Cardiac muscle cell (in vitro differentiated cells and primary cell): ENCODE data around the gene KCNE4. TPM values are rescaled to one million over a fixed set of nuclear protein-coding genes. Genes with fewer than 3 reads are reported as not detected.
A peak's percentile ranks its signal among the peaks of the same experiment; 100 is the strongest.

Source experiments
- DNase-seq, 2 donors: peaks; one replicate each; pipeline versions ENCODE4 v3.0.0 to v3.0.0-alpha.2; 2010 to 2017; ENCODE audit warnings: low read depth in 1 of 2, low spot score in 1 of 2
- H3K27ac ChIP-seq: fragments of 200-600 bp; sonication (generic); 2 replicates; pipeline ENCODE4 v1.5.1; 2016
- H3K27me3 ChIP-seq: fragments of 200-600 bp; sonication (generic); 2 replicates; pipeline ENCODE4 v1.6.0; 2016; ENCODE audit warnings: control low read depth
- H3K36me3 ChIP-seq: fragments of 200-600 bp; sonication (generic); 2 replicates; pipeline ENCODE4 v1.5.1; 2016; ENCODE audit warnings: control low read depth
- H3K4me1 ChIP-seq: fragments of 200-600 bp; sonication (generic); 2 replicates; pipeline ENCODE4 v1.8.1; 2017; ENCODE audit warnings: low read depth, mild to moderate bottlenecking, mixed run types
- H3K4me3 ChIP-seq: fragments of 200-600 bp; sonication (generic); 2 replicates; pipeline ENCODE4 v1.5.1; 2016; ENCODE audit warnings: mild to moderate bottlenecking
- H3K9me3 ChIP-seq: fragments of 200-600 bp; sonication (generic); 2 replicates; pipeline ENCODE4 v1.5.1; 2017; ENCODE audit warnings: low read depth, mild to moderate bottlenecking, control low read depth
- polyA plus RNA-seq: library from polyadenylated mRNA; unstranded; fragments of >200 nt; fragmentation: Nextera tagmentation; extraction: Ambion mirVana; gene quantifications from 2 replicates; pipeline ENCODE4 v1.2.1, GENCODE V29; 2016
- total RNA-seq: library from RNA; depleted of rRNA; stranded (reverse); fragments of >200 nt; gene quantifications from 2 replicates; pipeline ENCODE4 v1.2.3, GENCODE V29; 2016
- TF ChIP-seq, protein P1 (sequence below): IDR thresholded peaks from 2 replicates; pipeline ENCODE4 v1.5.1; 2012; ENCODE audit warnings: low read depth, mild to moderate bottlenecking, low read length

The KCNE4 gene
- total and polyA plus RNA-seq, 2 experiments from 2014 or later = 0.12 to 0.71 TPM

DNA sequence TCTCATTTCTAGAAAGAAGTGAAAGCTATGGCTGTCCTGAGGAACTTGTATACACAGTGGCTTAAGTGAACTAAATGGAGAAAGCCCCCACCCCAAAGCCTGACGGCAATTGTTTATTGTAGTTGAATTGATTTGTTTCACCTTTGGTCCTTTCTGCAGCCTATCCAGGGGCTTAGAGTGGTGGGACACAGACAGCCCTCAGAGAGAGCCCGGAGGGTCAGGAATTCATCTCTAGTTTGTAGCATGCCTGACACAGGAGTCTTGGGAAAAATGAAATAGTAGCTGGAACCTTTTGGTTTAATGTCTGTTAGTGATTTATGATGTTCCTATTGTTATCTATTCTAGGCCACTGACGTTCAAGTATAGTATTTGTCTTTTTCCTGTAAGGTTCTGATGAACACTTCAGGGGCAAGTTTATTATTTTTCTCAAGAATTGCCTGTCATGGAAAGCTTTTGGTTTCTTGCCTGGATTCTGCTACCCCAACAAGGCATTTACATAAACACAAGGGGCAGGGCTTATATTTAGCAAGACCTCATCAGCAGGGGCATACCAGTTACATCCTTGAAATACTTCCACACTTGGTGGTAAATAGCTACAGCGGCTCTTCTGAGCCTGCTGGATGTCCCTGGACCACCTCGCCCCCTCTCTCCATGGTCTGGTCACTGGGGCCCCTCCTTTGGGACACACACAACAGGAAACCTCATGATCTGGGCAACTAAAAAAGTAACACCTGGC lies 44.4 kb downstream of the KCNE4 start:
- H3K36me3 ChIP-seq = no peaks in the 10 kb centered on the region
- H3K27me3 ChIP-seq = no peaks in the 10 kb centered on the region
- no peaks in the 10 kb centered on the region for H3K4me1 ChIP-seq
- no peak overlapping the region for H3K4me3 ChIP-seq
- H3K9me3 ChIP-seq = no peaks in the 10 kb centered on the region
- TF ChIP-seq, protein P1, sequence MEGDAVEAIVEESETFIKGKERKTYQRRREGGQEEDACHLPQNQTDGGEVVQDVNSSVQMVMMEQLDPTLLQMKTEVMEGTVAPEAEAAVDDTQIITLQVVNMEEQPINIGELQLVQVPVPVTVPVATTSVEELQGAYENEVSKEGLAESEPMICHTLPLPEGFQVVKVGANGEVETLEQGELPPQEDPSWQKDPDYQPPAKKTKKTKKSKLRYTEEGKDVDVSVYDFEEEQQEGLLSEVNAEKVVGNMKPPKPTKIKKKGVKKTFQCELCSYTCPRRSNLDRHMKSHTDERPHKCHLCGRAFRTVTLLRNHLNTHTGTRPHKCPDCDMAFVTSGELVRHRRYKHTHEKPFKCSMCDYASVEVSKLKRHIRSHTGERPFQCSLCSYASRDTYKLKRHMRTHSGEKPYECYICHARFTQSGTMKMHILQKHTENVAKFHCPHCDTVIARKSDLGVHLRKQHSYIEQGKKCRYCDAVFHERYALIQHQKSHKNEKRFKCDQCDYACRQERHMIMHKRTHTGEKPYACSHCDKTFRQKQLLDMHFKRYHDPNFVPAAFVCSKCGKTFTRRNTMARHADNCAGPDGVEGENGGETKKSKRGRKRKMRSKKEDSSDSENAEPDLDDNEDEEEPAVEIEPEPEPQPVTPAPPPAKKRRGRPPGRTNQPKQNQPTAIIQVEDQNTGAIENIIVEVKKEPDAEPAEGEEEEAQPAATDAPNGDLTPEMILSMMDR = no peak
- H3K27ac ChIP-seq = no peak overlapping the region
- no peak for DNase-seq

DNA sequence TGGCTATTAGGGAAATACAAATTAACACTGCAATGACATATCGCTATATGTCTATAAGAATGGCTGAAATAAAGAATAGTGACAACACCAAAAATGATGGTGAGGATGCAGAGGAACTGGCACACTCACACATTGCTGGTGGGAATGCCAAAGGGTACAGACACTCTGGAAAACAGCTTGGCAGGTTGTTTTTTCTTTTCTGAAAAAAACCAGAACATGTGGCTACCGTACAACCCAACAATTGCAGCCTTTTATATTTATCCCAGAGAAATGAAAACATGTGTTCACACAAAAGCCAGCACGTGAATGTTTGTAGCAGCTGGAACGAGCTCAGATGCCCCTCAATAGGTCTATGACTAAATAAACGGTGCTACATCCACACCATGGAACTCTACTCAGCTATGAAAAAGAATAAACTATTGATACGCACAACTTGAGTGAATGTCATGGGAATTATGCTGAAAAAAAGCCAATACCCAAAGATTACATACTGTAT lies 45.9 kb downstream of the KCNE4 start:
- DNase-seq = no peak
- H3K4me3 ChIP-seq = no peak overlapping the region
- no peak overlapping the region for H3K27ac ChIP-seq
- no peaks in the 10 kb centered on the region for H3K4me1 ChIP-seq
- H3K36me3 ChIP-seq = no peaks in the 10 kb centered on the region
- no peaks in the 10 kb centered on the region for H3K27me3 ChIP-seq
- TF ChIP-seq, protein P1 = no peak
- no peaks in the 10 kb centered on the region for H3K9me3 ChIP-seq

DNA sequence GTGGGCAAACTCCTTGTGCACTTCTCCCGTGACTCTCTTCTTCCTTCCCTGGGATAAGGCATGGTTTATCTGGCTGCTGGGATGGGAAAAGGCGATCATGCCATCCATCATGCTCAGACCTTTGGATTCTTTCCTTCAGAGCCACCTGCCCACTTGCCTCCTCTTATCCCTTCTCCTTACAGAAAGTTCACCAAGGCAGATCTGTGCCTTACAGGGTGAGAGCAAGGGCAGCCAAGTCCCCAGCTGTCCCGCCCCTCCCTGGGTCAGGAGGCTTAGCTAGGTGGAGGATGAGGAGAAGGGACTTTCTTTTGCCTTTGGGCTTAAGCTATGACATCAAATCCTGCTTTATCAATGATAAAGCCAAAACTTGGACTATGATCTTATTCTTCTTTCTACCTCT lies 47.6 kb downstream of the KCNE4 start:
- TF ChIP-seq, protein P1 = no peak
- no peak for DNase-seq
- no peak overlapping the region for H3K4me3 ChIP-seq
- no peak overlapping the region for H3K27ac ChIP-seq
- H3K9me3 ChIP-seq = no peaks in the 10 kb centered on the region
- no peaks in the 10 kb centered on the region for H3K36me3 ChIP-seq
- H3K27me3 ChIP-seq = no peaks in the 10 kb centered on the region
- no peaks in the 10 kb centered on the region for H3K4me1 ChIP-seq

DNA sequence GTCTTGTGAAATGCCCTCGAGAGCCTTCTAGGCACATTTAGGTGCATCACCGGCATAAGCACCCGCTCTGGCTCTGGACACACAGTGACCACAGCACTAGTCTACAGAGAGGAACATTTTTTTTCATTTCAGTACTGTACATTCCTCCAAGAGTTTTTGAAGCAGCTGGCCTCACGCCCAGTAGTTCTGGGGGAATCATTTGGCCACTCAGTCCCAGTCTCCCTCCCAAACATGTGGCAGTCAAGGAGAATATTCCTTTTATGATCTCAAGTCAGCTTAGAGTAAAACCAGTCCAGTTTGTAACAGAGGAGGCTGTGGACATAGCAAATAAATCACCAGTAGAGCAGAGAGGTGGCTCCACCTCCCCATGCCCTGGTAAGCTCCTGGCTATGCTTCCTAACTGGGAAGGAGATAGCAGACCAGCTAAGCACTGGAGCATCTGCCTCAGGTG lies 48.1 kb downstream of the KCNE4 start:
- no peak overlapping the region for H3K4me3 ChIP-seq
- no peak overlapping the region for H3K27ac ChIP-seq
- peak in 1 of 2 donors; percentile 89 for DNase-seq
- H3K4me1 ChIP-seq = no peaks in the 10 kb centered on the region
- no peaks in the 10 kb centered on the region for H3K27me3 ChIP-seq
- H3K36me3 ChIP-seq = no peaks in the 10 kb centered on the region
- H3K9me3 ChIP-seq = no peaks in the 10 kb centered on the region
- TF ChIP-seq, protein P1 = no peak

DNA sequence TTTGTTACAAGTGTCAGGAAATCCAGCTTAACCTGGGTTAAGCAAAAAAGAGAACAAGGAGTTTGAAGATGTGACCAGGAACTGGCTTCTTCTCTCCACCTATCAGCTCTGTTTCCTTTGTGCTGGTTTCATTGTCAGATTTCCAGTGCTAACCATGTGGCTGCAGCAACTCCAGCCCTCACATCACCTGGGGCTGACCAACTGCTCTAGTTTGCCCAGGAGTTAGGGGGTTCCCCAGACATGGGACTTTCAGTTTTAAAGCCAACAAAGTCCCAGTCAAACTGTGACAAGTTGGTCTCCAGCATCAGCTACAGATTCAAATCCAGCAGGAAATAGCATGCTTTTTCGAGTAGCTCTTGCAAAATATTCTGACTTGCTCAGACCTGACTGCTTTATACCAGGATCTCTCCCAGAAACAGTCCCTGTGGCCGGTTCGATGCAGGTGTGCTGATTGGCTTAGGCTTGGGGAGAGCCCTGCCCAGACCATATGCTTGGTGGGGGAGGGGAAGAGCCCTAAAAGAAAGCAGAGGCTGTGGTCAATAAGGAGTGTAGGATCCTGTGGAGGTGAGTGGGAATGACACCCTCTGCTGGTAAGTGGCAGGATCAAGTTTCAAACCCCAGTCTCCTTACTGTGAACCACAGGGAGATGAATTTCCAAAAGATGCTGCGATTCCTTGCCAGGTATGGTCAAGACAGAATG lies 49.5 kb downstream of the KCNE4 start:
- Histone ChIP-seq H3K27ac (no peak overlapping the region), H3K36me3 (no peaks in the 10 kb centered on the region), H3K4me3 (no peak overlapping the region), H3K27me3 (no peaks in the 10 kb centered on the region), H3K4me1 (no peaks in the 10 kb centered on the region), H3K9me3 (no peaks in the 10 kb centered on the region)
- DNase-seq = peak; percentile 36 to 67
- TF ChIP-seq, protein P1 = peak; percentile 68
